ENCODE data around the gene WSCD1.

The WSCD1 gene

DNA sequence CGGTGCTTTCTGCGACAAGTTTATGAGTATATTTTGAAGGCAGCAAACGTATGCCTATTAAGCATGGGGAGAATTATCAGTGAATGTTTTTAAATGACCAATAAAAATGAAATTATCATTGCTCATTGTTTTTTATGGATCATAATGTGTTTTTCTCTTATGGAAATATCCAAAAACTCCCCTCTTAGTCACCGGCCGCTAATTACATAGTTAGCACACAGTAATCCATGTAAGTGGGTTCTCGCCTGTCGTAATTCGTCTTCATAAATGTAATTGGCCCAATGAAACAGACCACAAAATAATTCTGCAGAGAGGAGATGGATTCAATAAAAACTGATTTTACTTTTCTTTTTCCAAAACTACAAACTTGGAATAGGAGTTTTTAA is 69.3 kb downstream of the WSCD1 start:
- DNase-seq: no peak

GRCh38 chr17:6140188-6140587 is 70.0 kb downstream of the WSCD1 start:
- no peak for DNase-seq
- in situ Hi-C loops (cut with MboI; ENCODE audit: low pct_unique_long_range_greater_than_20kb, low sequenced_read_pairs): no loop called here

More for the DNA sequence above, 69.3 kb downstream of the WSCD1 start:
- in situ Hi-C loops (cut with MboI; ENCODE audit: low pct_unique_long_range_greater_than_20kb, low sequenced_read_pairs): no loop called here

DNA sequence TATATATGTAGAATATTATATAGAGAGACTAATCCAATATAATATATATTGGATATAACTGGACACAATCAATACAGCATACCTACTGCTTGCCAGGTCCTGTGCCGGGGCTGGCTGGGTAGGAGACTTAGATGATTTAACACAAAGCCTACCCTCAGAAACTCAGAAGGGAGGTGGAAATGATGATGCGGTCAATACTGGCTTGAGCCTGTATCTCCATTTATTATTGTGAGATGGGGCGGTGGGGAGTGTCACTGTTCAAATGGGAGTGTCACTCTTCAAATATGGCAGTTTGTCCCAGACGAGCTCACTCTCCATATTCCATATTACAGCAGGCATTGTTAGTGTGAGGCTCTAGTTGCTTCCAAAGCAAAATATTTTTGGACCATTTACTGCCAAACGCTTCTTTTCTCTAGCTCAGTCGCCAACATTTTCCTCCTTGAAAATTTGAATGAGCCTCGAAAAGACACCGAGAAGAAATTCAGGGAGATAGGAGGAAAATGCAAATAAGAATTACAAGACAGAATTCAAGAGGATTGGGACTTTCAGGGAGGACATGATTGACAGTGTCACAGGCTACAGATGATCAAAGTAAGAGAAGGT is 70.7 kb downstream of the WSCD1 start:
- no peak for DNase-seq
- in situ Hi-C loops (cut with MboI; ENCODE audit: low pct_unique_long_range_greater_than_20kb, low sequenced_read_pairs): no loop called here

DNA sequence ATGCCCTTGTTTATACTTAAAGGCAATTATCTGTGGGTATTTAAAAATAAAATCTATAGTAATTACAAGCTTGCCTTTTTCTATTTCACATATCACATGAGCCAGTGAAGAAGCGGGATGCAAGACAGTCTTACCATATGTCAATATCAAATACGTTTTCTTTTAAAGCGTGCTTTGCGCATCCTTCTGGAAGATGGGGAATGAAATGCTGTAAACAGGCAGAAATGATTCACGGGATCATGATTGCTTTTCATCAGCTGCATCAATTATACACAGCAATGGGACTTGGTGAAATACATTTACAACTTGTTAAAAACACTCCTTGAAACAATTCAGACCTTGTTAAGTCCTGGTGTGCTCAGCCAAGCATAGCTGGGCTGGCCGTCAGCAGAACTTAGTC is 72.5 kb downstream of the WSCD1 start:
- in situ Hi-C loops (cut with MboI; ENCODE audit: low pct_unique_long_range_greater_than_20kb, low sequenced_read_pairs): no loop called here
- DNase-seq: no peak

GRCh38 chr17:6145946-6146345 is 75.8 kb downstream of the WSCD1 start:
- in situ Hi-C loops (cut with MboI; ENCODE audit: low pct_unique_long_range_greater_than_20kb, low sequenced_read_pairs): no loop called here
- no peak for DNase-seq

DNA sequence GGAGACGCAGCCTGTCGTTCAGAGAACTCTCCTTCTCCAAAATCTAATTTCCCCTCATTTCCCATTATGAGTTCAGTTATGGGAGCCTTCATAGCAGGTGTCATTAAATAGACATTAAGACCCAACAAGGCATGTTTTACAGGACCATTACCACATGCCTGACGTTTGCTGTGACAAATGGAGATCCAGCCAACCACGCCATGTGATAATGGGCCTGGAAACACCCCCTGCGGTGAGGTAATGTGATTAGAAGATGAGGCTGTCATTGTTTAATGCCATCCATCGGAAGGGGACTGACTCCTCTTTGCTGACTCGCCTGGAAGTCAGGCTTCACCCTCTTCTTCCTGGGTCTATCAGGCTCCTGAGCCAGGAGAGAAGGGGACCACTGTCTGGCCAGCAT is 76.9 kb downstream of the WSCD1 start:
- in situ Hi-C loops (cut with MboI; ENCODE audit: low pct_unique_long_range_greater_than_20kb, low sequenced_read_pairs): no loop called here
- no peak for DNase-seq

DNA sequence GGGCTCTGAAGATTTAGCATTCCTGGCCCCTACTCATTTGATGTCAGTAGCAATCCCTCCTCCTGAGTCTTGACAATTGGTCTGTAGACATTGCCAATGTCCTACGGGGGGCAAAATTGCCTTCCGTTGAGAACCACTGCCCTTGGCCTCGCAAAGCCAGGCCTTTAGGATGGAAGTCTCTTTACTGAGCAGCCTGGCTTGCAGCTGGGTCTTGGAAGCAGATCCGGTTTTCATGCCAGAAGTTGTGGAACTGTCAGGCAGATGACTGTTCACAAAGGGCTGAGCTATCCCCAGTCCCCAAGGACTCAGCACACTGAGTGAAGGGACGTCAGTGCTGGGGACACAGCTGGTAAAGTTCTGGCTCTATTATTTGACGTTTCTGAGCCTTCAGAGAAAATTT is 83.2 kb downstream of the WSCD1 start:
- in situ Hi-C loops (cut with MboI; ENCODE audit: low pct_unique_long_range_greater_than_20kb, low sequenced_read_pairs): no loop called here
- DNase-seq: no peak

- DNase-seq: no peak
- in situ Hi-C loops (cut with MboI; ENCODE audit: low pct_unique_long_range_greater_than_20kb, low sequenced_read_pairs): no loop called here
Observed at GRCh38 chr17:6157716-6158115, 87.5 kb downstream of the WSCD1 start.

DNA sequence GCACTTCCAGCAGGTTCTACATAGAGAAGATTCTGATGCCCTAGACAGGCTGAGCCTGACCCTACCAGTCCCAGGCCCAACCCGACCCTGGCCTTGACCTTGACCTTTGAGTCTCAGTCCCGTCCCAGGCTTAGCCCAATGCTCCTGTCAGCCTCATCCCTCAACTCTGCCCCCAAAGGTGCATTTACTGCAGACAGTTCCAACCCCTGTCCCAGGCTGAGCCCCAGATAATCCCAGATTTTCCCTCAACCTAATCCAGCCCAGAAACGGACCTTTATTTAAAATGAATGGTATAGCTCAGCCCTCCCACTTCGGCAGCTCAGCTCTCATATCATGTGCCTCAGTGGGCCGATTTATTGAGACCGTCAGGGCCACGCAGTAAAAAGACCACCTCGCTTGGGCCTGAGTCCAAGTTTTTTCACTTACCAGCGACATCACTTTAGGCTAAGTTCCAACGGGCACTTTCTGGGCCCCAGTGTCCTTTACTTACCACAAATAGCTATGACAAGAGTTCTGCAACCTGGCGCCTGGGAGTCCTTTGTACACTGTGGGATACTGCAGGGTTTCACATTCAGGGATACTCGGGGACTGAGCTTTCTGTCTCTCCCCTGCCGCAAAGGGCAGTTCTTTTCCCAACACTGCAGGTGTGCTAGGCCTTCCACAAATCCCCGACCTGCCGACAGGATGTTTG is 89.5 kb downstream of the WSCD1 start:
- DNase-seq: no peak
- in situ Hi-C loops (cut with MboI; ENCODE audit: low pct_unique_long_range_greater_than_20kb, low sequenced_read_pairs): no loop called here

GRCh38 chr17:6160232-6160555 is 90.0 kb downstream of the WSCD1 start:
- in situ Hi-C loops (cut with MboI; ENCODE audit: low pct_unique_long_range_greater_than_20kb, low sequenced_read_pairs): no loop called here
- no peak for DNase-seq

DNA sequence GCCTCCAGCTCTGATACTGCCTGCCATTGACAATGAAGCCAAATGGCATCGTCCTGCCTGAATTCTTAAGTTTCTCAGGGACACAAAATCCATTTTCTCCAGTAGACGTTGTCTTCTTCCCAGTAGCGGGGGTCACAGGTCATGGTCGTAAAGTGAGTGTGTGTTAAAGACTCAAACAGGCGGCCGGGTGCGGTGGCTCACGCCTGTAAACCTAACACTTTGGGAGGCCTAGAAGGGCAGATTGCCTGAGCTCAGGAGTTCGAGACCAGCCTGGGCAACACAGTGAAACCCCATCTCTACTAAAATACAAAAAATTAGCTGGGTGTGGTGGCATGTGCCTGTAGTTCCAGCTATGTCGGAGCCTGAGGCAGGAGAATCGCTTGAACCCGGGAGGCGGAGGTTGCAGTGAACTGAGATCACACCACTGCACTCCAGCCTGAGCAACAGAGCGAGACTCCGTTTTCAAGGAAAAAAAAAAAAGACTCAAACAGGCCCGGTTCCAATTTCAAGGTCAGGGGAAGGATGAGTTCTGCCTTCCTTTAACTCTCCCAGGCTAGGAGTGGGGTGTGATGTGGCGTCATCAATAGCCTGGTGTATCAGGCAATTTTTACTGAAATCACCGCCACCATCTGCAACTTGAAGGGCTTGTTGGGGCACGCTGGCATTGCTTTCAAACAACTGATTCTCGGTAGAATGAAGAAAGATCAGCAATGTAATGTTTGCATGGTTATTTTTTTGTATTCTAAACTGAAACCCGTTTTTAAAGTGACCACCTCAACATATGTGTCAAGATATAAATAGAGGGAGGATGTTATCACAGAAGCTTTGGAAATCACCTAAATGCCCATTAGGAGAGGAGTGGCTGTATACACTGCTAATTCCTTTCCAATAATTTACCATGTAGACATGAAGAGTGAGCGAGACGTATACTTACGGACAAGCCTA is 91.0 kb downstream of the WSCD1 start:
- in situ Hi-C loops (cut with MboI; ENCODE audit: low pct_unique_long_range_greater_than_20kb, low sequenced_read_pairs): no loop called here
- no peak for DNase-seq

- in situ Hi-C loops (cut with MboI; ENCODE audit: low pct_unique_long_range_greater_than_20kb, low sequenced_read_pairs): no loop called here
- no peak for DNase-seq
Observed at GRCh38 chr17:6162216-6162615, 92.0 kb downstream of the WSCD1 start.

GRCh38 chr17:6162892-6163291 is 92.7 kb downstream of the WSCD1 start:
- DNase-seq: no peak
- in situ Hi-C loops (cut with MboI; ENCODE audit: low pct_unique_long_range_greater_than_20kb, low sequenced_read_pairs): no loop called here

GRCh38 chr17:6163612-6164333 is 93.6 kb downstream of the WSCD1 start:
- no peak for DNase-seq
- in situ Hi-C loops (cut with MboI; ENCODE audit: low pct_unique_long_range_greater_than_20kb, low sequenced_read_pairs): no loop called here

DNA sequence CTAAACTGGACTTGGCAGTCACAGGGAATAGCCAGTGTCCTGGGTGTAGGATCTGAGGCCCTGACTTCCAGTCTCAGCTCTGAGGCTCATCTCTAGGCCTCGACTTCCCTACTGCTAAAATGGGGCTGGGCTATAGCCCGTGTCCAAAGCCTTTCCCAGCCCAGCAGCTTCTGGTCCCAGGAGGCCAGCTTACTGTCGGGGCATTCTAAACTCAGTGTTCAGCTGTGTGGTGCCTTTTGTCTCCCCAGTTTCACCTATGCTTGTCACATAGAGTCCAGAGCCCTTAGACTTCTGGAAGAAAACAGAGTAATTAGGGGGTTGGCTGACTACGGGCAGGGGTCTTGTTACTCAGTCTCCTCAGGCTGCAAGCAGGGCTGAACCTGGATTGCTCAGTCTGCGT is 94.8 kb downstream of the WSCD1 start:
- no peak for DNase-seq
- in situ Hi-C loops (cut with MboI; ENCODE audit: low pct_unique_long_range_greater_than_20kb, low sequenced_read_pairs): no loop called here

GRCh38 chr17:6165806-6166205 is 95.6 kb downstream of the WSCD1 start:
- no peak for DNase-seq
- in situ Hi-C loops (cut with MboI; ENCODE audit: low pct_unique_long_range_greater_than_20kb, low sequenced_read_pairs): no loop called here

DNA sequence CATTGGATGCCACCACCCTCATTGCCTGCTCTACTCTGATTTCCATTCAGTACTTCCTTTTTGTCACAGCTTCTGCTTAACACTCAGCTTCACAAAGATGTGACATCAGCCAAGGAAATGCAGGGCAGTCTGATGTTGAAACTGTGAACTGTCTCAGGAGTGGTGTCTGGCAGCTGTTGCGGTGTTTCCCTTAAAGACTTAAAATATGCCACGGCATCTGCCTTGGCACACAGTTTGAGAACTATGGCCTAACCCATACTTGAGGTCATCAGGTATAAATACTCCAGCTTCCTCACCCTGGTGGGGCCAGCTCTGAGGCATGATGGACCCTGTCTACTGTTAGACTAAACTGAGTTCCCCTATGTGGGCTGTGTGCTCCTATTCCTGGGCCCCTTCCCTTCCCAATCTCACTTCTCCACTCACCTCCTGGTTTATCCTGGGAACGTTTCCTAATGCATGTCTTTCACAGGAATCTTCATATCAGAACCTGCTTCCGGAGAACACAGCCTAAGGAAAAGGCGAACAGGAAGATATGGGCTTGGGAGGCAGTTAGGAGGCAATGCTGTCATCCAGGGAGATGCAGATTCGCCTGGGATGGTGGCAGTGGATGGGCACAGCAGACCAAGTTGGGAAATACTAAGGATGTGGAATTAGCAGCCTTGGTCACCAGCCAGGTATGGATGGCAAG is 96.5 kb downstream of the WSCD1 start:
- in situ Hi-C loops (cut with MboI; ENCODE audit: low pct_unique_long_range_greater_than_20kb, low sequenced_read_pairs): no loop called here
- no peak for DNase-seq

- DNase-seq: no peak
- in situ Hi-C loops (cut with MboI; ENCODE audit: low pct_unique_long_range_greater_than_20kb, low sequenced_read_pairs): no loop called here
Observed at GRCh38 chr17:6168296-6168695, 98.1 kb downstream of the WSCD1 start.

GRCh38 chr17:6170349-6170748 is 100.2 kb downstream of the WSCD1 start:
- in situ Hi-C loops (cut with MboI; ENCODE audit: low pct_unique_long_range_greater_than_20kb, low sequenced_read_pairs): no loop called here
- no peak for DNase-seq
